NT2/D1 (cell line): Measurements from ENCODE around the gene TPO.

Experiments used
- DNase-seq: peaks from one replicate; pipeline ENCODE4 v3.0.0-alpha.2; 2011; ENCODE audit warnings: low read depth, low spot score
- H3K27me3 ChIP-seq: 2 replicates; pipeline ENCODE4 v1.6.0; 2011; ENCODE audit warnings: mild to moderate bottlenecking; ENCODE audit not compliant: insufficient read length, insufficient read depth
- H3K36me3 ChIP-seq: 2 replicates; pipeline ENCODE4 v1.6.1; 2011; ENCODE audit warnings: mild to moderate bottlenecking, low read length, mixed read lengths; ENCODE audit not compliant: insufficient read depth, insufficient read length
- H3K4me1 ChIP-seq: 2 replicates; pipeline ENCODE4 v1.5.1; 2011; ENCODE audit not compliant: insufficient read depth, insufficient read length
- H3K4me3 ChIP-seq: 2 replicates; pipeline ENCODE4 v1.5.1; 2011; ENCODE audit warnings: low read depth; ENCODE audit not compliant: insufficient read length
- H3K9ac ChIP-seq: 2 replicates; pipeline ENCODE4 v1.6.0; 2011; ENCODE audit warnings: low read depth; ENCODE audit not compliant: insufficient read length
- H3K9me3 ChIP-seq: 2 replicates; pipeline ENCODE4 v1.5.1; 2011; ENCODE audit warnings: mild to moderate bottlenecking, low read length; ENCODE audit not compliant: insufficient read depth
- SUZ12 ChIP-seq: IDR thresholded peaks from 2 replicates; pipeline ENCODE4 v1.6.1; 2011; ENCODE audit not compliant: insufficient read length, insufficient read depth; ENCODE audit errors: extremely low read depth
- YY1 ChIP-seq: IDR thresholded peaks from 2 replicates; pipeline ENCODE4 v1.6.1; 2011; ENCODE audit not compliant: insufficient read length, insufficient read depth
- ZNF274 ChIP-seq: IDR thresholded peaks from 2 replicates; pipeline ENCODE4 v1.6.1; 2011; ENCODE audit warnings: mild to moderate bottlenecking, low read depth, low read length

Gene TPO

DNA sequence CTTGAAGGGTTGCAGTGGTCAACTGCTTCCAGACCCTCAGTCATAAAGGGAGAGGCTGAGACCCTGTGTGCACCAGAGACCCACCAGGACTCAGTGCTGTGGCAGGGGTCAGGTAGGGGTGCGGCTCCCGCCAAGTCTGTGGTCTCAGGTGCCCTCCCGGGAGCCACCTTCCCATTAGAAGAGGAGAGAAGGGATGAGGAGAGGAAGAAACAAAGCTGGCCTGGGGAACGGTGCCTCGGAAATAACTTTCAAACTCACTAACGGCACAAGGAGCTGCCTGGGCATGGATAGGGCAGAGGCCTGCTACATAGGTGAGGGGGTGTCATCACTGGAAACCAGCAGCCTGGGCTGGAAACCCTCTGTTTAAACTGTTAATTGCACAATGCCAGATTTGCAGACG is 84.9 kb downstream of the TPO start:
- no peak for DNase-seq
- no peak overlapping the region for H3K9ac ChIP-seq
- H3K4me1 ChIP-seq: peaks cover 2% of the 10 kb centered on the region
- no peak overlapping the region for H3K4me3 ChIP-seq
- H3K36me3 ChIP-seq: no peaks in the 10 kb centered on the region
- H3K9me3 ChIP-seq: no peaks in the 10 kb centered on the region
- H3K27me3 ChIP-seq: peaks cover 3% of the 10 kb centered on the region
- no peak for TF ChIP-seq YY1
- TF ChIP-seq SUZ12: no peak
- no peak for TF ChIP-seq ZNF274

DNA sequence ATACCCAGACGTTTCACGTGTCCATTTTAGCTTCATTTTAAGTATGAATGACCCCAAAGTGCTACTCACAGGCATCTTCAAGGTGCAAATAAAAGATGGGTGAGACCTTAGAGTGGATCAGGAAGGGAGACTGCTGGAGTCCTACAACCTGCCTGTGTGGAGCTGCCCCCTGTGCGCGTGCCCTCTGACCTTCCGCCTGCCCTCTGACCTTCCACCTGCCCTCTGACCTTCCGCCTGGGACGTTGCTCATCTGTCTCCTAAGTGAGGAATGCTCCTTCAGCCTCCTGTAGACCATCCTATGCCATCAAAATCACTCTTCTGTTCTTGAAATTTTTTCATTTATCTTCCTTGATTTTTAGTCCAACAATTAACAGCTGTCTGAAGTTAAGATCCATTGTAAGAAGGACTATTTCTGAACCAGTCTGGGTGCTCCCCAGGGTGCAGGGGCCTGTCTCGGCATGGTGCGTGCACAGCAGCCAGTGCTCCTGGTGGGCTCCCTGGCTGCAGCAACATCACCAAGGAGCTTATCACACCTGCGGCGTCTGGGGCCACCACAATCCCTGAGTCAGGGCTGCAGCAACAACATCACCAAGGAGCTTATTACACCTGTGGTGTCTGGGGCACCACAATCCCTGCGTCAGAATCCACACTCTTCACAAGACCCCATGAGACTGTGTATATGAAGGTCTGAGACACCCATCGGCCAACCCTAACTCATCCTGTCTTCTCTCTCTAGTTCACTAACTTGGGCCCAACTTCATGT is 86.0 kb downstream of the TPO start:
- H3K27me3 ChIP-seq: peaks cover 3% of the 10 kb centered on the region

DNA sequence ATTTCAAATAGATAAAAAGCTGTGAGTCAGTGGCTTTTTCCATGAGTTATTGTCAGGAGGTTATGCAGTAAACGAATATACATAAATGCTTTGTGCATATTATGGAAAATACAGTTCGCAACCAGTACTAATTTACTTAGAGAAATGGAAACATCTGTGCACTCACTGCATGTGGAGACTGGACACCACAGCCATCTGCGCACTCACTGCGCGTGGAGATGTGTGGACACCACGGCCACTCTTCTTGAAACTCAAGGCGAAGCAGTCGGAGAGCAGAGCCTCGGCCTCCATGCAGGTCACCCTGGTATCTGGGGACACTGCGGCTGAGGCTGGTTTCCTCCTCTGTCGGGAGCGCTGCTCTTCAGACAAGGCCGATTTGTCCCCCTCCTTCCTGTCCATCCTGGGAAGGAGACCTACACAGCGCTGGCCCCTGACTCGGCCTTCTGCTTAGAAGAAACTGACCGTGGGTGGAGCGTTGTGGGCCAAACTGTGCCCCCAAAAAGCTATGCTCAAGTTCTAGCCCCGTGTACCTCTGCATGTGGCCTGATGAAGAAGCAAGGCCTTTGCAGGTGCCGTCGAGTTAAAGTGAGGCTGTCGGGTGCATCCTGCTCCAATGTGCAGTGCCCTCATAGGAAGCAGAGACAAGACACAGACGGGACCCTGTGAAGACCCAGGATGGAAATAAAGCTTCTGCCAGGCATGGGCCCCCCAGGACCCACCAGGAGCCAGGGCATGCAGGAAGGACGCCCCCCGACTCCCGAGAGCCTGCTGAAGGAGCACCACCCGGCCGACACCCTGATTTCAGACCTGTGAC is 88.0 kb downstream of the TPO start:
- Histone ChIP-seq H3K4me3 (no peak overlapping the region), H3K9ac (no peak overlapping the region), H3K9me3 (no peaks in the 10 kb centered on the region), H3K36me3 (no peaks in the 10 kb centered on the region), H3K4me1 (peaks cover 2% of the 10 kb centered on the region), H3K27me3 (peaks cover 3% of the 10 kb centered on the region)
- TF ChIP-seq ZNF274 (no peak), SUZ12 (no peak), YY1 (no peak)
- DNase-seq: no peak

More for the DNA sequence above, 86.0 kb downstream of the TPO start:
- Histone ChIP-seq H3K9me3 (no peaks in the 10 kb centered on the region), H3K36me3 (no peaks in the 10 kb centered on the region), H3K4me1 (peaks cover 2% of the 10 kb centered on the region), H3K9ac (no peak overlapping the region), H3K4me3 (no peak overlapping the region)
- no peak for DNase-seq
- TF ChIP-seq ZNF274 (no peak), SUZ12 (no peak), YY1 (no peak)

DNA sequence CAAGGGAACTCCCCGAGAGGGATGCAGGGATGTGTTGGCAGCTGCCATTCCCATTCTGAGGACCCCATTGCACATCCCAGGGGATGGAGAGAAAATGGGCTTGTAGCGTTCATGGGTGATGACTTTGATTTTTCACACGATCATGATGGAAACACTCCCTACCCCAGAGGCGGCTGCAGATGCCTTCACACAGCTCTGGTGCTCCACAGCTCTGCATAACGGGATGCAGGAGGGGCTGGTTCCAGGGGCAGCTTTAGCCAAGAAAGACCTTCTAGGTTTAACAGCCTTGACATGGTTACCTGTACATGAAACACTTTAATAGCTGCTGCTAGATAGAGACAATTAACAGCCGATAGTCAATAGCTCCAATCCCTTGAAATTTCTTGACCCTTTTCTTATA is 88.7 kb downstream of the TPO start:
- no peak for DNase-seq
- no peak for TF ChIP-seq ZNF274
- TF ChIP-seq YY1: no peak
- TF ChIP-seq SUZ12: no peak
- no peaks in the 10 kb centered on the region for H3K9me3 ChIP-seq
- peaks cover 3% of the 10 kb centered on the region for H3K27me3 ChIP-seq
- no peak overlapping the region for H3K9ac ChIP-seq
- no peaks in the 10 kb centered on the region for H3K36me3 ChIP-seq
- H3K4me3 ChIP-seq: no peak overlapping the region
- H3K4me1 ChIP-seq: peaks cover 2% of the 10 kb centered on the region

DNA sequence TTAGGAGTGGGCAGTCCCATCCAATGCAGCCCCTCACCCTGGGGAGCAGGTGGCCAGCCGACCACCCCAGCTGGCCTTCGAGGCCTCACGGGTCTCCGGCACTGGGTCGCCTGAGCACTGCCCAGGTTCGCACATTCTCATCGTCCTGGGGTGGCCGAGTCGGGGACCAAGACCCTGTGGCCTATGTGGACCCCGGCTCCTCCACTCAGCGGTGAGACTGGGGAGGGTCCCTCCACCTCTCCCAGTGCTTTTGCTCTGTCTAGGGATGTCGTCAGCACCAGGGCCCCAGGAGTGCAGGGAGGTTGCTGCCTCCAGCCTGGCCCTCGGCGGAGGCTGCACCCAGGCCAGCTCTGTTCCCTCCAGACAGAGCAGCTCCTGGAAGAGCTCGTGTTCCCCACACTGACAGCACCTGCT is 89.6 kb downstream of the TPO start:
- Histone ChIP-seq H3K36me3 (no peaks in the 10 kb centered on the region), H3K9me3 (no peaks in the 10 kb centered on the region), H3K27me3 (no peaks in the 10 kb centered on the region), H3K4me3 (no peak overlapping the region), H3K9ac (no peak overlapping the region), H3K4me1 (no peaks in the 10 kb centered on the region)
- DNase-seq: no peak
- TF ChIP-seq YY1: no peak

DNA sequence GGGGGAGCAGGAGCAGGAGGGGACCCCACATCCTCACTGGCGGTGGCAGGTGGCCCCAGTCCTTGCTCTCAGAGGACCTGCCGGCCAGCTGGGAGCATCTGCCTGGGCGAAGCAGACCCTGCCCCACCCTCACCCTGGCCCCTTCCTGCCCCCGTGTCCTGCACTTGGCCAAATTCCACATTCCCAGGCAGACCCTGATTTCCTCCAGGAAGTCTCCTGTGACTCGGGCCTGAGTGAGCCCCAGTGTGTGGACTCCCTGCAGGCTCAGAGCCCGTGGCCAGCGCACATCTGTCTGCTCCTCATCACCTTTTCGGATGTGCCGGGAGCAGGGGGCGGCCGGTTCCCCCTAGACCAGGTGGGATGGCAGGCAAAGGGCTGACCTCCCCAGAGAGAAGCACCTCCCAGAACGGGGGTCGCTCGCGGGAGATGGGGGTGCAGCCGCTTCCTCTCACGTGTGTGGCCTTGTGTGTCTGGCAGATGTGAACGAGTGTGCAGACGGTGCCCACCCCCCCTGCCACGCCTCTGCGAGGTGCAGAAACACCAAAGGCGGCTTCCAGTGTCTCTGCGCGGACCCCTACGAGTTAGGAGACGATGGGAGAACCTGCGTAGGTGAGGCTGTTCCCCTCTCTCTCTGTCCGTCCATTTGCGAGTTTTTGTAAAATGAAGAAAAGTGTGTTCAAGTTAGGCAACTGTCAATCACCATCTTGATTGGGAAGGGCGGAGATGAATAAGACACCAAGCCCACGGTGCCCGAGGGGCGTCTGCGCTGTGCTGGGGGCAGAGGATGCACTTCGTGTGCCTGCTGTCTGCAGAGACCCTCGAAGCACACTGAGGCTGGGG is 90.4 kb downstream of the TPO start:
- TF ChIP-seq SUZ12 (no peak), ZNF274 (no peak), YY1 (no peak)
- Histone ChIP-seq H3K4me1 (no peaks in the 10 kb centered on the region), H3K9ac (no peak overlapping the region), H3K9me3 (no peaks in the 10 kb centered on the region), H3K4me3 (no peak overlapping the region), H3K36me3 (no peaks in the 10 kb centered on the region), H3K27me3 (no peaks in the 10 kb centered on the region)
- DNase-seq: no peak
